ENCODE results near the gene PTGER3. TPM values are rescaled to one million over a fixed set of nuclear protein-coding genes. Genes with fewer than 3 reads are reported as not detected.

PTGER3 gene
- total RNA-seq, 1 experiment from 2014 or later: 0.08 TPM

- no TSS peak for BruUV-seq (replicated peaks)
- no peak overlapping the region for H3K4me3 ChIP-seq (ENCODE audit: low read depth in 2 of 2, low read length in 2 of 2)
- in situ Hi-C loops (cut with HindIII; ENCODE audit: low pct_unique_long_range_greater_than_20kb, low sequenced_read_pairs) (no loop called here), intact Hi-C loops (cut with micrococcal nuclease; ENCODE audit: unreplicated experiment) (no loop called here)
- no peaks in the 10 kb centered on the region for H3K36me3 ChIP-seq (ENCODE audit: control insufficient read depth, insufficient read depth, low read length)
- H3K9me3 ChIP-seq (ENCODE audit: control insufficient read depth, insufficient read depth, low read depth, low read length): 0 out of 2 replicates have a peak, but pooled peaks cover under 1% of the 10 kb centered on the region
- H3K4me1 ChIP-seq (ENCODE audit: control insufficient read depth, insufficient read depth, low read length): no peaks in the 10 kb centered on the region
- H3K27ac ChIP-seq (ENCODE audit: low read length): no peak overlapping the region
- peaks cover 4% of the 10 kb centered on the region; the same call in 1 of the 2 replicates for H3K27me3 ChIP-seq (ENCODE audit: control insufficient read depth, insufficient read depth, low read length)
- DNase-seq (ENCODE audit: low read depth, low spot score): no peak
- ChIA-PET CTCF (interaction anchor here (0.6 kb wide), 1 partner anchor 522 kb away, joined by 7 read pairs; no protein-coding TSS in a partner anchor), POLR2A (no interaction called here)
- no peak for ATAC-seq
- no peak for TF ChIP-seq POLR2AphosphoS5 (IDR thresholded peaks at IDR 0.05; ENCODE audit: low read depth, low read length)
- TF ChIP-seq, protein P1, sequence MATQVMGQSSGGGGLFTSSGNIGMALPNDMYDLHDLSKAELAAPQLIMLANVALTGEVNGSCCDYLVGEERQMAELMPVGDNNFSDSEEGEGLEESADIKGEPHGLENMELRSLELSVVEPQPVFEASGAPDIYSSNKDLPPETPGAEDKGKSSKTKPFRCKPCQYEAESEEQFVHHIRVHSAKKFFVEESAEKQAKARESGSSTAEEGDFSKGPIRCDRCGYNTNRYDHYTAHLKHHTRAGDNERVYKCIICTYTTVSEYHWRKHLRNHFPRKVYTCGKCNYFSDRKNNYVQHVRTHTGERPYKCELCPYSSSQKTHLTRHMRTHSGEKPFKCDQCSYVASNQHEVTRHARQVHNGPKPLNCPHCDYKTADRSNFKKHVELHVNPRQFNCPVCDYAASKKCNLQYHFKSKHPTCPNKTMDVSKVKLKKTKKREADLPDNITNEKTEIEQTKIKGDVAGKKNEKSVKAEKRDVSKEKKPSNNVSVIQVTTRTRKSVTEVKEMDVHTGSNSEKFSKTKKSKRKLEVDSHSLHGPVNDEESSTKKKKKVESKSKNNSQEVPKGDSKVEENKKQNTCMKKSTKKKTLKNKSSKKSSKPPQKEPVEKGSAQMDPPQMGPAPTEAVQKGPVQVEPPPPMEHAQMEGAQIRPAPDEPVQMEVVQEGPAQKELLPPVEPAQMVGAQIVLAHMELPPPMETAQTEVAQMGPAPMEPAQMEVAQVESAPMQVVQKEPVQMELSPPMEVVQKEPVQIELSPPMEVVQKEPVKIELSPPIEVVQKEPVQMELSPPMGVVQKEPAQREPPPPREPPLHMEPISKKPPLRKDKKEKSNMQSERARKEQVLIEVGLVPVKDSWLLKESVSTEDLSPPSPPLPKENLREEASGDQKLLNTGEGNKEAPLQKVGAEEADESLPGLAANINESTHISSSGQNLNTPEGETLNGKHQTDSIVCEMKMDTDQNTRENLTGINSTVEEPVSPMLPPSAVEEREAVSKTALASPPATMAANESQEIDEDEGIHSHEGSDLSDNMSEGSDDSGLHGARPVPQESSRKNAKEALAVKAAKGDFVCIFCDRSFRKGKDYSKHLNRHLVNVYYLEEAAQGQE (IDR thresholded peaks at IDR 0.05; ENCODE audit: insufficient read depth in 1 of 2, low read depth in 2 of 2, low read length in 1 of 2): no peak
- TF ChIP-seq SIN3A (IDR thresholded peaks at IDR 0.05; ENCODE audit: borderline replicate concordance, insufficient read depth, low read depth, low read length): no peak
- TF ChIP-seq, protein P2, sequence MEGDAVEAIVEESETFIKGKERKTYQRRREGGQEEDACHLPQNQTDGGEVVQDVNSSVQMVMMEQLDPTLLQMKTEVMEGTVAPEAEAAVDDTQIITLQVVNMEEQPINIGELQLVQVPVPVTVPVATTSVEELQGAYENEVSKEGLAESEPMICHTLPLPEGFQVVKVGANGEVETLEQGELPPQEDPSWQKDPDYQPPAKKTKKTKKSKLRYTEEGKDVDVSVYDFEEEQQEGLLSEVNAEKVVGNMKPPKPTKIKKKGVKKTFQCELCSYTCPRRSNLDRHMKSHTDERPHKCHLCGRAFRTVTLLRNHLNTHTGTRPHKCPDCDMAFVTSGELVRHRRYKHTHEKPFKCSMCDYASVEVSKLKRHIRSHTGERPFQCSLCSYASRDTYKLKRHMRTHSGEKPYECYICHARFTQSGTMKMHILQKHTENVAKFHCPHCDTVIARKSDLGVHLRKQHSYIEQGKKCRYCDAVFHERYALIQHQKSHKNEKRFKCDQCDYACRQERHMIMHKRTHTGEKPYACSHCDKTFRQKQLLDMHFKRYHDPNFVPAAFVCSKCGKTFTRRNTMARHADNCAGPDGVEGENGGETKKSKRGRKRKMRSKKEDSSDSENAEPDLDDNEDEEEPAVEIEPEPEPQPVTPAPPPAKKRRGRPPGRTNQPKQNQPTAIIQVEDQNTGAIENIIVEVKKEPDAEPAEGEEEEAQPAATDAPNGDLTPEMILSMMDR (IDR thresholded peaks at IDR 0.05): no peak
Measured at GRCh38 chr1:71087060-71087459, 39.4 kb upstream of the PTGER3 start.

DNA sequence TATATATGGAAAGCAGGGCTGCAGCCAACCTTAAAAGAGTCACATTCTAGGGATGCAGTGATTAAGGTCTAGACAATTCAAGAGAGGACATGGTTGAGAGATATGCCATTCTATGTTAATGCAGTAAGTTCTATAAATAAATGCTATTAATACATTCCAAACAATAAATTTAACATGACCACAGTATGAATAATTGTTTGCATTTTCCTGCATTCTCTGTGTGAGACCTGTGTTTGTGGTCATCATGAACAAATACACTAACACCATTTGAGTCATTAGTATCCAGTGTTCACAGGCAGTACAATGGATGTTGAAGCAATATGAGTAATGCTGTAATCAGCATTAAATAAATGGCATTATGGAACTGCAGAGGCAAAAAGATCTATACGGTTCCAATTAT is 38.7 kb upstream of the PTGER3 start:
- ChIA-PET CTCF (no interaction called here), POLR2A (no interaction called here)
- Histone ChIP-seq H3K27me3 (ENCODE audit: control insufficient read depth, insufficient read depth, low read length) (peaks cover 4% of the 10 kb centered on the region; the same call in 1 of the 2 replicates), H3K9me3 (ENCODE audit: control insufficient read depth, insufficient read depth, low read depth, low read length) (peaks cover 7% of the 10 kb centered on the region; the same call in 1 of the 2 replicates), H3K27ac (ENCODE audit: low read length) (no peak overlapping the region), H3K36me3 (ENCODE audit: control insufficient read depth, insufficient read depth, low read length) (no peaks in the 10 kb centered on the region), H3K4me1 (ENCODE audit: control insufficient read depth, insufficient read depth, low read length) (no peaks in the 10 kb centered on the region), H3K4me3 (ENCODE audit: low read depth in 2 of 2, low read length in 2 of 2) (no peak overlapping the region)
- no peak; the same call in 1 of the 2 replicates for ATAC-seq
- BruUV-seq (replicated peaks): no TSS peak
- peak; percentile 75 for DNase-seq (ENCODE audit: low read depth, low spot score)
- in situ Hi-C loops (cut with HindIII; ENCODE audit: low pct_unique_long_range_greater_than_20kb, low sequenced_read_pairs): no loop called here
- TF ChIP-seq, protein P1 (IDR thresholded peaks at IDR 0.05; ENCODE audit: insufficient read depth in 1 of 2, low read depth in 2 of 2, low read length in 1 of 2): no peak
- TF ChIP-seq, protein P2 (IDR thresholded peaks at IDR 0.05): no peak
- TF ChIP-seq SIN3A (IDR thresholded peaks at IDR 0.05; ENCODE audit: borderline replicate concordance, insufficient read depth, low read depth, low read length): no peak
- no peak for TF ChIP-seq POLR2AphosphoS5 (IDR thresholded peaks at IDR 0.05; ENCODE audit: low read depth, low read length)
- TF ChIP-seq TCF7L2 (IDR thresholded peaks at IDR 0.05; ENCODE audit: low read depth, low read length): no peak
- intact Hi-C loops (cut with micrococcal nuclease; ENCODE audit: unreplicated experiment): no loop called here

All from Panc1 (cell line).